Activated CD4-positive, alpha-beta T cell treated with anti-CD3 and anti-CD28 coated beads, Interleukin-2, amount 10 ng/mL, durations not matched to agents 7 days and 5 days (primary cell): Measurements from ENCODE around the gene PRR33. TPM values are rescaled to one million over a fixed set of nuclear protein-coding genes. Genes with fewer than 3 reads are reported as not detected.
"Not testable (repeated sequence)": the region's sequence is repeated elsewhere in the genome, so short reads cannot be mapped to it uniquely, and the experiment has no call there.

Experiments
- CTCF ChIA-PET: fragments of 350-600 bp; sonication (Branson Sonifier 250); formaldehyde crosslinking; loops from one replicate; lab custom pipeline; 2021; ENCODE audit warnings: antibody characterized with exemption; lab: Charles Lee
- POLR2A ChIA-PET: fragments of 350-600 bp; sonication (Branson Sonifier 250); formaldehyde crosslinking; loops from one replicate; lab custom pipeline; 2021; ENCODE audit warnings: antibody characterized with exemption; lab: Charles Lee
- DNase-seq: peaks from one replicate; pipeline ENCODE4 v3.0.0-alpha.2; 2020
- H3K27ac Mint-ChIP-seq: one replicate; pipeline ENCODE4 v1.8.0; 2021; ENCODE audit warnings: mild to moderate bottlenecking, moderate library complexity, mixed read lengths
- H3K27me3 Mint-ChIP-seq: one replicate; pipeline ENCODE4 v1.8.0; 2021; ENCODE audit warnings: mixed read lengths
- H3K36me3 Mint-ChIP-seq: one replicate; pipeline ENCODE4 v1.8.0; 2021; ENCODE audit warnings: low read depth, mixed read lengths
- H3K4me1 Mint-ChIP-seq: one replicate; pipeline ENCODE4 v1.8.0; 2021; ENCODE audit warnings: mixed read lengths
- H3K4me3 Mint-ChIP-seq: one replicate; pipeline ENCODE4 v1.8.0; 2021; ENCODE audit warnings: mild to moderate bottlenecking, moderate library complexity, mixed read lengths
- H3K9me3 Mint-ChIP-seq: one replicate; pipeline ENCODE4 v1.8.0; 2021; ENCODE audit warnings: mixed read lengths
- total RNA-seq, 2 experiments: library from RNA; stranded (reverse); gene quantifications; one replicate each; pipeline ENCODE4 v1.2.3, GENCODE V29; 2021

The PRR33 gene
- total RNA-seq, 2 experiments from 2014 or later: 0.05 TPM; not detected in 1

DNA sequence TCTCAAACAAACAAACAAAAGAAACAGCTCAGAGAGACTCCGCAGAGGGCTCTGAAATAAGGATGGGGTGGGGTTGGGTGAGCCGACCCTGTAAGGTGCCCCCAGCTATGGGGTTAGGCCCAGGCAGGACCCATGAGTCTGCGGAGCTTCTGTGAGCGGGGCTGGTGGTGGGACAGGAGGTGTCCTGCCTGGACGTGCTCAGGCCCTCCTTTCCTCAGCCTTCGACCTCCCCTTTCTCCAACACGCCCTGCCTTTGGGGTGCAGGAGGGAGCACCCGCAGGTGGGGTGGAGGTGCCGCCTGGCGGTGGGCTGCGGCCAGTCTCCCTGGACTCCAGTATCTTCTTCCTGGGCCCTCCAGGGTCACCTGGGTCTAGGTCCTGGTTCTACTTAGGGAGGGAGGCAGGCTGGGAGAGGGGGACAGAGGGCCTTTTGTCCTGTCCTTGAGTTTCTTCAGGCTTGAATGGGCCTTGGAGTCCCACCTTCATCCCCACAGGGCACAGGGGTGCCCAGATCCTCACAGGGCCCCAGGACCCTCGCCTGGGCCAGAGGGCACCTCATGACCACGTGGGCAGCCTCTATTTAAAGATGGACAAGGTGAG is 12.3 kb downstream of the PRR33 start:
- CTCF ChIA-PET: no interaction called here

GRCh38 chr11:1878137-1879031 is 13.3 kb downstream of the PRR33 start:
- no peak overlapping the region for H3K4me3 Mint-ChIP-seq
- DNase-seq: no peak
- ChIA-PET POLR2A (no interaction called here), CTCF (interaction anchor here (1.9 kb wide), 1 partner anchor 44 kb away, joined by 4 read pairs; no protein-coding TSS in a partner anchor)
- H3K27me3 Mint-ChIP-seq: no peaks in the 10 kb centered on the region
- H3K36me3 Mint-ChIP-seq: peaks cover 4% of the 10 kb centered on the region
- peaks cover 31% of the 10 kb centered on the region for H3K4me1 Mint-ChIP-seq
- no peak overlapping the region for H3K27ac Mint-ChIP-seq
- no peaks in the 10 kb centered on the region for H3K9me3 Mint-ChIP-seq

More for the DNA sequence above, 12.3 kb downstream of the PRR33 start:
- no peak overlapping the region for H3K4me3 Mint-ChIP-seq
- DNase-seq: no peak
- peaks cover 4% of the 10 kb centered on the region for H3K36me3 Mint-ChIP-seq
- no peaks in the 10 kb centered on the region for H3K9me3 Mint-ChIP-seq
- H3K27ac Mint-ChIP-seq: no peak overlapping the region
- POLR2A ChIA-PET: no interaction called here
- H3K27me3 Mint-ChIP-seq: no peaks in the 10 kb centered on the region
- H3K4me1 Mint-ChIP-seq: peaks cover 28% of the 10 kb centered on the region

GRCh38 chr11:1877211-1878136 is 14.2 kb downstream of the PRR33 start:
- H3K27ac Mint-ChIP-seq: no peak overlapping the region
- H3K27me3 Mint-ChIP-seq: no peaks in the 10 kb centered on the region

DNA sequence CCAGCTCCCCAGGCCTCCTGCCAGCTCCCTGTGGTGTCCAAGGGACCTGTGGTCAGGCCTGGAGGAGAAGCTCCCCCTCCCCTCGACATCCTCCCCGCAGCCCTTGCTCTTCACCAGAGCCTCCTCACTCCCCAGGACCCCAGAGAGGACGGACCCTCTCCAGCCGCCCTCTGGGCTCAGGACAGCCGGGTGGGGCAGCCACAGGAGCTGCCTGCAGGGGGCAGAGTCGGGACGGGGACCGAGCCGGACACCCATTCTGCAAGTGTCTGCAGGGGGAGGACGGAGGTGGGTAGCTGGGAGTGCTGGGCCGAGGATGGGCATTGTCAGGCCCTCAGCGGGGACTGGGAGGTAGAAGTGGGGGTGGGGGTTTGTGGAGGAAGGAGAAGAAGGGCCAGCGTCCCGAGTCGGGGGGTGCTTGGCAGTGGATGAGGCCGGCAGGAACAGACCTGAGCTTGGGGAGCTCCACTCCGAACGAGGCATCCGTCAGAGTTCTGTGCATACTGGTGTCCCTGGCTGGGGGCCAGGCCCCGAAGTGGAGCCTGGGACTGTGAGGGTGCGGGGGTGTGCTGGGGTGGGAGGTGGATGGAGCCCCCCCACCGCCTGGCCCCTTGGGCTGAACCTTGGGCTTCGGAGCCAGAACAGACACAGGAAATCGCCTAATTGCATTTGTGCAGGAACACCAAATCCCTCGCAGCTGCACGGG is 15.2 kb downstream of the PRR33 start:
- CTCF ChIA-PET: interaction anchor here (0.8 to 1.9 kb wide), 8 partner anchors 14 to 72 kb away, joined by 3 to 9 read pairs (median 4); partner anchors contain the start of gene LSP1
- H3K4me3 Mint-ChIP-seq: no peak overlapping the region
- DNase-seq: no peak
- H3K27me3 Mint-ChIP-seq: no peaks in the 10 kb centered on the region
- POLR2A ChIA-PET: interaction anchor here (0.6 kb wide), 1 partner anchor 13 kb away, joined by 3 read pairs; no protein-coding TSS in a partner anchor
- no peaks in the 10 kb centered on the region for H3K9me3 Mint-ChIP-seq
- H3K4me1 Mint-ChIP-seq: peaks cover 36% of the 10 kb centered on the region
- H3K27ac Mint-ChIP-seq: no peak overlapping the region
- H3K36me3 Mint-ChIP-seq: peaks cover 7% of the 10 kb centered on the region

More at GRCh38 chr11:1877211-1878136, 14.2 kb downstream of the PRR33 start:
- H3K4me3 Mint-ChIP-seq: no peak overlapping the region
- no peak for DNase-seq
- peaks cover 4% of the 10 kb centered on the region for H3K36me3 Mint-ChIP-seq
- ChIA-PET POLR2A (interaction anchor here (0.6 kb wide), 1 partner anchor 28 kb away, joined by 4 read pairs; no protein-coding TSS in a partner anchor), CTCF (interaction anchor here (1.9 kb wide), 1 partner anchor 45 kb away, joined by 4 read pairs; no protein-coding TSS in a partner anchor)
- no peaks in the 10 kb centered on the region for H3K9me3 Mint-ChIP-seq
- peaks cover 34% of the 10 kb centered on the region for H3K4me1 Mint-ChIP-seq

DNA sequence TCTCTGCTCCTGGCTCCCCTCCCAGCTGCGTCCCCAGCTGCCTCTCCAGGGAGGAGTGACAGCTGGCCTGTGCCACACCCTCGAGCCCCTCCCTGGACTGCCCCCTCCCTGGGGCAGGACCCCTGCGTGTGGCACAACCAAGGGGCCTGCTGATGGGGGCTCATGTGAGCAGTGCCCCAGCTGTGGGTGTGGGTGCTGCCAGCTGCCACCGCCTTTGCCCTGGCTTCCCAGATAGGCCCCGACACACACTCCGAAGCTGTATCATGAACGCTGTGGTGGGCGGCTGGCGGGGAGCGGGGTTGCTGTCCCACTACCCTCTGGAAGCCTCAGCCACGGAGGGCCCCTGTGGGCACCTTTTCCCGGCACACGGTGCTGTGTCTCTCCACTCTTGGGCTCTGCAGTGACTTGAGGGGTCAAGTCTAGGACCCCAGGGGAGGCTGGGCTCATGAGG is 15.8 kb downstream of the PRR33 start:
- H3K4me3 Mint-ChIP-seq, H3K27me3 Mint-ChIP-seq, H3K36me3 Mint-ChIP-seq, H3K27ac Mint-ChIP-seq, H3K9me3 Mint-ChIP-seq, POLR2A ChIA-PET, DNase-seq: not testable (repeated sequence)
- CTCF ChIA-PET: interaction anchor here (0.8 to 1.7 kb wide), 7 partner anchors 15 to 73 kb away, joined by 3 to 9 read pairs (median 3); partner anchors contain the start of gene LSP1
- peaks cover 36% of the 10 kb centered on the region for H3K4me1 Mint-ChIP-seq

- ChIA-PET POLR2A (no interaction called here), CTCF (interaction anchor here (1.5 to 1.7 kb wide), 4 partner anchors 15 to 74 kb away, joined by 3 to 9 read pairs (median 4); no protein-coding TSS in a partner anchor)
- H3K4me1 Mint-ChIP-seq: peaks cover 37% of the 10 kb centered on the region
- no peak overlapping the region for H3K27ac Mint-ChIP-seq
- H3K36me3 Mint-ChIP-seq: peaks cover 9% of the 10 kb centered on the region
- H3K4me3 Mint-ChIP-seq: no peak overlapping the region
- H3K27me3 Mint-ChIP-seq: no peaks in the 10 kb centered on the region
- no peak for DNase-seq
- no peaks in the 10 kb centered on the region for H3K9me3 Mint-ChIP-seq
Measured at GRCh38 chr11:1875093-1875850, 16.4 kb downstream of the PRR33 start.

DNA sequence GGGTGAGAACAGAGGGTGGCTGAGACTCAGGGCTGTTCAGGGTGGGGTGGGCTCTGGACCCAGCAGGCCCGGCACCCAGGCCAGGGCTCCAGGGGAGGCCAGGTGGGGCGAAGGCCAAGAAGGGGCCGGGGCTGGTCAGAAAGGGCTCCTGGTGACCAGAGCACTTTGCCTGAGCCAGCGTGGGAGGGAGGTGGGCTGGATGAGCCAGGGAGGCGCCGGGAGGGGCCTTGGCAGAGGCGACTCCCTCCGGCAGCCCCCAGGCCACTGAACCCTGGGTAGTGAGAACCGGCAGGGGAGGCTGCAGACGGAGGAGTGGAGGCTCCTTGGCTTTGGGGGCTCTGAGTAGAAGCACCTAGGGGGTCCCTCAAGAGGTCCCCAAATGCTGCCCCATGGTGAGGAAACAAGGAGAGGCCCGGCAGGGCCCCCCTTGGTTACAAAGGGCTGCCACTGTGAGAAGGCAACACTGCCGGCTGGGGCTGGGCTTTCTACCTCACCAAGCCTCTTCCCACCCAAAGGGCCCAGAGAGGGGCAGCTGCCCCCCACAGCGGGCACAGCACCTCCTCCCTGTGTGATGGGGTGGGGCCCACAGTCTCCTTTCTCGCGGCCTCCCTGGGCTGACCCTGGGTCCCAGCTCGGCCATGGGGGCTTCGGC is 17.1 kb downstream of the PRR33 start:
- CTCF ChIA-PET, POLR2A ChIA-PET, H3K27me3 Mint-ChIP-seq, H3K36me3 Mint-ChIP-seq, H3K4me3 Mint-ChIP-seq, H3K27ac Mint-ChIP-seq, DNase-seq, H3K9me3 Mint-ChIP-seq: not testable (repeated sequence)
- H3K4me1 Mint-ChIP-seq: peaks cover 38% of the 10 kb centered on the region

GRCh38 chr11:1873813-1874150 is 17.9 kb downstream of the PRR33 start:
- DNase-seq: not testable (repeated sequence)
- H3K4me1 Mint-ChIP-seq: peaks cover 45% of the 10 kb centered on the region

DNA sequence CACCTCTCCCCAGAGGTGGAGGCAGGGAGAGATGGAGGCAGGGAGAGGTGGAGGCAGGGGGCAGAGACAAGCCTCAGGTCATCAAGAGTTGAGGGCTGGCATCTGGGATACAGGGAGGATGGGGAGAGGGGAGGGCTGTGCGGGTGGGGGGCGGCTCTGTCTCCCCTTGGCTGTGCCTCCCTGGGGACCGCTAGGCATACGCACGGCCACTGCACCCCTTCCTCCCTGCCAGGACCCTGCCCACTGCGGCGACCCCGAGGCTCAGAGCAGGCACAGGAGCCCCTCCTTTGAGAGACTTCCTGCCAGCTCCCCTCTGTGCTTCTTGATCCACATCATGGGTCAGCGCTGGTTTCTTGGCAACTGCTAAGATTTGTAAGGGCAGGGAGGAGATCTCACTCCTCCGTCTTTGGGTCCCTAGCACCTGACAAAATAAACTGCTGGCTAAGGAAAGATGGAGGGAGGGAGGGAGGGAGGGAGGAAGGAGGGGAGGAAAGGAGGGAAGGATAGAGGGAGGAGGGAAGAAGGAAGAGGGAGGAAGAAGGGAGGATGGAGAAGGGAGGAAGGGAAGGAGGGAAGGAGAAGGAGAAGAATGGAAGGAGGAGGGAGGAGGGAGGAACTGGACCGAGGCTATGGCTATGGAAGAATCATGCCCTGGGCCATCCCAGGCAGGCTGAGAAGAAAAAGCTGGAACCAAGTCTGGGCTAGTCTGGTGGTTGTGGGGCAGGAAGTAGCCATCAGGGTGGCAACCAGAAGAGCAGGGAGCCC is 18.5 kb downstream of the PRR33 start:
- ChIA-PET CTCF (interaction anchor here (0.9 to 1.4 kb wide), 2 partner anchors 9 to 15 kb away, joined by 4 to 5 read pairs; no protein-coding TSS in a partner anchor), POLR2A (no interaction called here)
- no peaks in the 10 kb centered on the region for H3K9me3 Mint-ChIP-seq
- peaks cover 13% of the 10 kb centered on the region for H3K36me3 Mint-ChIP-seq
- no peaks in the 10 kb centered on the region for H3K27me3 Mint-ChIP-seq
- DNase-seq: no peak
- H3K4me1 Mint-ChIP-seq: peaks cover 46% of the 10 kb centered on the region
- H3K27ac Mint-ChIP-seq: peak overlapping the region; percentile 69
- no peak overlapping the region for H3K4me3 Mint-ChIP-seq

More at GRCh38 chr11:1873813-1874150, 17.9 kb downstream of the PRR33 start:
- H3K4me3 Mint-ChIP-seq, H3K9me3 Mint-ChIP-seq, H3K27me3 Mint-ChIP-seq, POLR2A ChIA-PET: not testable (repeated sequence)
- CTCF ChIA-PET: interaction anchor here (1.4 kb wide), 1 partner anchor 9 kb away, joined by 4 read pairs; no protein-coding TSS in a partner anchor
- peaks cover 13% of the 10 kb centered on the region for H3K36me3 Mint-ChIP-seq
- H3K27ac Mint-ChIP-seq: peak overlapping the region; percentile 69

DNA sequence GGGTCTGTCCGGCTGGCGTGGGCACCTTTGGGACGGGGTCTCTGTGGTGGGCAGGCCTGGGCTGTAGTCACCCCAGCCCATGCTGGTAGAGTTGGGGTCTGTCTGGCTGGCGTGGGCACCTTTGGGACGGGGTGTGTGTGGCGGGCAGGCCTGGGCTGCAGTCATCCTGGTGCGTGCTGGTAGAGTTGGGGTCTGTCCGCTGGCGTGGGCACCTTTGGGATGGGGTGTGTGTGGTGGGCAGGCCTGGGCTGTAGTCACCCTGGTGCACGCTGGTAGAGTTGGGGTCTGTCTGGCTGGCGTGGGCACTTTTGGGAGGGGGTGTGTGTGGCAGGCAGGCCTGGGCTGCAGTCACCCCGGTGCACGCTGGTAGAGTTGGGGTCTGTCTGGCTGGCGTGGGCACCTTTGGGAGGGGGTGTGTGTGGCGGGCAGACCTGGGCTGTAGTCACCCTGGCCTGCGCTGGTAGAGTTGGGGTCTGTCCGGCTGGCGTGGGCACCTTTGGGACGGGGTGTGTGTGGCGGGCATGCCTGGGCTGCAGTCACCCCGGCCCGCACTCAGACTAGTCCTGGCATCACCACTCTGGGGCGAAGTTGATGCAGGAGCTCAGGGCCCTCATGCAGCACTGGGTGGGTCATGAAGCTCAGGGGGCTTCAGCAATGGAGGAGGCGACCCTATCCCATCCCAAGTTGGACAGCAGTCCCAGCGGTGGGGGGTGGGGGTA is 19.3 kb downstream of the PRR33 start:
- Mint-ChIP-seq H3K36me3 (peaks cover 13% of the 10 kb centered on the region), H3K4me1 (peaks cover 44% of the 10 kb centered on the region), H3K27ac (no peak overlapping the region), H3K27me3 (no peaks in the 10 kb centered on the region), H3K4me3 (no peak overlapping the region), H3K9me3 (no peaks in the 10 kb centered on the region)
- CTCF ChIA-PET: interaction anchor here (0.9 to 1.4 kb wide), 2 partner anchors 10 to 16 kb away, joined by 4 to 5 read pairs; no protein-coding TSS in a partner anchor
- POLR2A ChIA-PET: no interaction called here
- DNase-seq: no peak
